Activated CD8-positive, alpha-beta memory T cell treated with anti-CD3 and anti-CD28 coated beads, Interleukin-2, amount 50 U/mL, for 24 hours (primary cell): ENCODE measurements around the gene FAM216A.

Source experiments
- DNase-seq: peaks from one replicate; pipeline ENCODE4 v3.0.0-alpha.2; 2020; ENCODE audit errors: extremely low read depth

FAM216A gene

DNA sequence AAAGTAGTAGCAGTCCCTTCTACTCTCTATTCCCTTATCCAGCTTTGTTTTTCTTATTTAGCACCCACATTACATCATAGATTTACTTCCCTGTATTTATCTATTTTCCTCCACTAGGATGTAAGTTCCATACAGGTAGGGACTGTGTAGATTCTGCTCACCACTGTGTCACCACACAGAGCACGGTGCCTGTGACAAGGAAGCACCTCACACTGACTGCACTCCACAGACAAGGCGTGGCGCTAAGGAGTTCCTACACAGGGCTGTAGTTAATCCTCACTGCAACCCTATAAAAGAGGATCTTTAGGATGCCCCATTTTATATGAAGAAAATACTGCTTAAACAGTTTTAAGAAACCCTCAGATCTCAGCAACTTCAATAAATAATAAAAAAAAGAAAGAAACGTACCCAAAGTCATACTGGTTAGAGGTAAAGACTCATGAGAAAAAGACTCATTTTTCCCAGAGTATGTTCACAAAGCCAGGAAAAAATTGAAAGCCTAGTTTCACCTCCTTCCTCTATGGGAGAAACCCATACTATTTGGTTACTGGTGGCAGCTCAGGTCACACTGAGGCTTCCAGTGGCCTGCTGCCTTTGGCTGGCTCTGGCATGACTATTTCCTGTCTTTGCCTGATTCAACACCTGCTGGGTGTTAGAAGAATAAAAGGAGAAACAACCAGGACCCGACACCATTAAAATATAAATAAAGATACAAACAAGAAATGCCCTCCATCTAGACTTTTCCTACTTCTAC, 70.4 kb downstream of the FAM216A start:
- no peak for DNase-seq
